Esophagus muscularis mucosa (tissue), 4 donors: ENCODE data around the gene ZNF784. TPM values are rescaled to one million over a fixed set of nuclear protein-coding genes. Genes with fewer than 3 reads are reported as not detected.

Experiments used
- DNase-seq: peaks from one replicate; pipeline ENCODE4 v3.0.0-alpha.2; 2017; ENCODE audit errors: extremely low spot score
- H3K27ac ChIP-seq, 4 donors: fragments of 200-600 bp; sonication (generic); replicated peaks in 1 of 4; 1 replicate in 3 of 4; 2 replicates in 1 of 4; pipeline ENCODE4 v1.5.1; 2016 to 2019; ENCODE audit warnings: mild to moderate bottlenecking in 1 of 4
- H3K27me3 ChIP-seq, 4 donors: fragments of 200-600 bp; sonication (generic); one replicate each; pipeline versions ENCODE4 v1.5.1 to v1.6.0; 2016 to 2019
- H3K36me3 ChIP-seq, 4 donors: fragments of 200-600 bp; sonication (generic); one replicate each; pipeline ENCODE4 v1.5.1; 2016 to 2019
- H3K4me1 ChIP-seq, 4 donors: fragments of 200-600 bp; sonication (generic); one replicate each; pipeline ENCODE4 v1.5.1; 2016 to 2019
- H3K4me3 ChIP-seq, 4 donors: fragments of 200-600 bp; sonication (generic); 1 replicate in 2 of 4; 2 replicates in 2 of 4; pipeline ENCODE4 v1.5.1; 2016 to 2019; ENCODE audit warnings: mild to moderate bottlenecking in 4 of 4, moderate library complexity in 1 of 4
- H3K9me3 ChIP-seq, 4 donors: fragments of 200-600 bp; sonication (generic); 1 replicate in 3 of 4; 2 replicates in 1 of 4; pipeline ENCODE4 v1.5.1; 2016 to 2019
- CTCF ChIP-seq, 3 experiments: fragments of 200-600 bp in 2 of 3; fragments of 450-650 bp in 1 of 3; sonication (generic) in 2 of 3; IDR thresholded peaks; one replicate each; pipeline ENCODE4 v1.5.1; 2017 to 2019; ENCODE audit warnings: antibody characterized with exemption in 3 of 3, mild to moderate bottlenecking in 2 of 3, moderate library complexity in 1 of 3
- EP300 ChIP-seq: sonication (generic); formaldehyde crosslinking; IDR thresholded peaks from one replicate; pipeline ENCODE4 v1.6.1; 2017; ENCODE audit warnings: antibody characterized with exemption
- POLR2A ChIP-seq: fragments of 450-650 bp; IDR thresholded peaks from one replicate; pipeline ENCODE4 v1.6.1; 2017; ENCODE audit warnings: antibody characterized with exemption, moderate library complexity, mild to moderate bottlenecking, low read depth
- POLR2AphosphoS5 ChIP-seq, 2 donors: sonication (generic); formaldehyde crosslinking; IDR thresholded peaks; one replicate each; pipeline ENCODE4 v1.6.1; 2017; ENCODE audit warnings: antibody characterized with exemption in 2 of 2
- WGBS: methylation state at CpG from one replicate; pipeline ENCODE4 v1.1.5; 2018; 5-methylcytosine and 5-hydroxymethylcytosine counted together
- intact Hi-C: fragments of 100-400 bp; cut with DNase I; formaldehyde crosslinking; loops from one replicate; pipeline ENCODE4 v1.15.1; 2023
- total RNA-seq, 4 donors: library from RNA; depleted of rRNA; stranded (reverse); fragments of >200 nt; gene quantifications; one replicate each; pipeline versions ENCODE4 v1.1.0 to v1.2.1, GENCODE V29; 2016

ZNF784 gene
- total RNA-seq: 1 to 10 TPM; 2.5 to 6.3 (median 4.0) TPM

- DNase-seq: peak; percentile 98
Measured at GRCh38 chr19:55624109-55625003, at the start of gene ZNF784. Gene ZNF784 (minus strand): TSS chr19:55624566. CDS start chr19:55624561, 5 bp downstream.

GRCh38 chr19:55673889-55674288 is 49.5 kb upstream of the ZNF784 start:
- peak overlapping the region; percentile 85 to 96 (median 88) for H3K27ac ChIP-seq
- DNase-seq: no peak
- TF ChIP-seq EP300: no peak
- no peak for TF ChIP-seq POLR2AphosphoS5 (IDR thresholded peaks at IDR 0.05)
- TF ChIP-seq CTCF (IDR thresholded peaks at IDR 0.05): no peak
- no peak for TF ChIP-seq POLR2A
- no peaks in the 10 kb centered on the region for H3K27me3 ChIP-seq
- H3K4me3 ChIP-seq: peak overlapping the region in 1 of 4 donors; percentile 94
- peaks cover 27 to 65% (median 55%) of the 10 kb centered on the region in 4 donors for H3K36me3 ChIP-seq
- 59% methylated on average over 13 of the region's 15 CpGs for WGBS
- intact Hi-C loops: loop anchor here (2.0 kb wide), 1 partner anchor 17 kb away; no protein-coding TSS in a partner anchor
- peaks cover 33 to 71% (median 53%) of the 10 kb centered on the region in 4 donors for H3K4me1 ChIP-seq
- H3K9me3 ChIP-seq: no peaks in the 10 kb centered on the region

More at GRCh38 chr19:55624109-55625003, at the start of gene ZNF784:
- Histone ChIP-seq H3K4me1 (peaks cover 5 to 34% (median 24%) of the 10 kb centered on the region in 4 donors), H3K36me3 (peaks cover 6 to 24% (median 15%) of the 10 kb centered on the region in 4 donors), H3K27ac (peak within 1 kb of the TSS; percentile 90 to 96 (median 94)), H3K4me3 (peak within 1 kb of the TSS; percentile 59 to 77 (median 68)), H3K27me3 (no peaks in the 10 kb centered on the region), H3K9me3 (no peaks in the 10 kb centered on the region)
- WGBS: under 1% methylated on average over 18 of the region's 56 CpGs
- intact Hi-C loops: no loop called here
- no peak for TF ChIP-seq EP300
- no peak for TF ChIP-seq POLR2A
- peak in 1 of 3 experiments; percentile 6 for TF ChIP-seq CTCF (IDR thresholded peaks at IDR 0.05)
- TF ChIP-seq POLR2AphosphoS5 (IDR thresholded peaks at IDR 0.05): peak; percentile 80 to 82

GRCh38 chr19:55673465-55673864 is 49.1 kb upstream of the ZNF784 start:
- intact Hi-C loops: loop anchor here (2.0 kb wide), 1 partner anchor 17 kb away; no protein-coding TSS in a partner anchor
- H3K4me1 ChIP-seq: peaks cover 33 to 67% (median 51%) of the 10 kb centered on the region in 4 donors
- peaks cover 27 to 65% (median 55%) of the 10 kb centered on the region in 4 donors for H3K36me3 ChIP-seq

GRCh38 chr19:55672418-55672817 is 48.1 kb upstream of the ZNF784 start:
- DNase-seq: no peak
- WGBS: 79% methylated on average over 5 of the region's 5 CpGs
- peaks cover 33 to 69% (median 60%) of the 10 kb centered on the region in 4 donors for H3K36me3 ChIP-seq
- no peaks in the 10 kb centered on the region for H3K27me3 ChIP-seq
- peaks cover 26 to 58% (median 41%) of the 10 kb centered on the region in 4 donors for H3K4me1 ChIP-seq
- no peak overlapping the region for H3K27ac ChIP-seq
- intact Hi-C loops: loop anchor here (2.0 kb wide), 1 partner anchor 16 kb away; no protein-coding TSS in a partner anchor
- H3K9me3 ChIP-seq: no peaks in the 10 kb centered on the region
- H3K4me3 ChIP-seq: no peak overlapping the region
- TF ChIP-seq CTCF (IDR thresholded peaks at IDR 0.05): no peak
- no peak for TF ChIP-seq EP300
- TF ChIP-seq POLR2AphosphoS5 (IDR thresholded peaks at IDR 0.05): no peak
- TF ChIP-seq POLR2A: no peak

More at GRCh38 chr19:55673465-55673864, 49.1 kb upstream of the ZNF784 start:
- no peak for TF ChIP-seq POLR2A
- no peak for TF ChIP-seq CTCF (IDR thresholded peaks at IDR 0.05)
- no peak for TF ChIP-seq EP300
- no peak for TF ChIP-seq POLR2AphosphoS5 (IDR thresholded peaks at IDR 0.05)
- DNase-seq: no peak
- H3K4me3 ChIP-seq: no peak overlapping the region
- H3K9me3 ChIP-seq: no peaks in the 10 kb centered on the region
- 82% methylated on average over 5 of the region's 9 CpGs for WGBS
- H3K27ac ChIP-seq: peak overlapping the region in 2 of 4 donors; percentile 86 to 96
- H3K27me3 ChIP-seq: no peaks in the 10 kb centered on the region
